ENCODE data around the gene DEFB121.

Gene DEFB121

GRCh38 chr20:31406115-31406514 lies at the start of gene DEFB121:
Gene DEFB121 (minus strand): TSS chr20:31406215. CDS start chr20:31406152, 63 bp downstream.
- Histone ChIP-seq H3K36me3 (ENCODE audit: control insufficient read depth, insufficient read depth, low read length) (no peaks in the 10 kb centered on the region), H3K27me3 (replicated peaks; ENCODE audit: control insufficient read depth, insufficient read depth, low read length) (no peaks in the 10 kb centered on the region), H3K4me3 (replicated peaks; ENCODE audit: low read depth, low read length) (no peak within 1 kb of the TSS)
- no peak for DNase-seq (ENCODE audit: extremely low read depth, insufficient read length)
- no peak for TF ChIP-seq CTCF (IDR thresholded peaks at IDR 0.05; ENCODE audit: insufficient read depth, low read length, poor library complexity, severe bottlenecking)

- no peak for TF ChIP-seq CTCF (IDR thresholded peaks at IDR 0.05; ENCODE audit: insufficient read depth, low read length, poor library complexity, severe bottlenecking)
- Histone ChIP-seq H3K27me3 (replicated peaks; ENCODE audit: control insufficient read depth, insufficient read depth, low read length) (no peaks in the 10 kb centered on the region), H3K4me3 (replicated peaks; ENCODE audit: low read depth, low read length) (no peak overlapping the region), H3K36me3 (ENCODE audit: control insufficient read depth, insufficient read depth, low read length) (no peaks in the 10 kb centered on the region)
- no peak for DNase-seq (ENCODE audit: extremely low read depth, insufficient read length)
These were observed 48.3 kb upstream of the DEFB121 start for GRCh38 chr20:31454361-31454760.

GRCh38 chr20:31452575-31452974 lies 46.6 kb upstream of the DEFB121 start:
- Histone ChIP-seq H3K27me3 (replicated peaks; ENCODE audit: control insufficient read depth, insufficient read depth, low read length) (no peaks in the 10 kb centered on the region), H3K4me3 (replicated peaks; ENCODE audit: low read depth, low read length) (no peak overlapping the region), H3K36me3 (ENCODE audit: control insufficient read depth, insufficient read depth, low read length) (no peaks in the 10 kb centered on the region)
- no peak for TF ChIP-seq CTCF (IDR thresholded peaks at IDR 0.05; ENCODE audit: insufficient read depth, low read length, poor library complexity, severe bottlenecking)
- no peak for DNase-seq (ENCODE audit: extremely low read depth, insufficient read length)

- no peak for DNase-seq (ENCODE audit: extremely low read depth, insufficient read length)
- H3K36me3 ChIP-seq (ENCODE audit: control insufficient read depth, insufficient read depth, low read length): no peaks in the 10 kb centered on the region
- no peak overlapping the region for H3K4me3 ChIP-seq (replicated peaks; ENCODE audit: low read depth, low read length)
- no peak for TF ChIP-seq CTCF (IDR thresholded peaks at IDR 0.05; ENCODE audit: insufficient read depth, low read length, poor library complexity, severe bottlenecking)
- H3K27me3 ChIP-seq (replicated peaks; ENCODE audit: control insufficient read depth, insufficient read depth, low read length): no peaks in the 10 kb centered on the region
These were observed 43.7 kb upstream of the DEFB121 start for GRCh38 chr20:31449511-31450414.

GRCh38 chr20:31446084-31446819 lies 40.2 kb upstream of the DEFB121 start:
- Histone ChIP-seq H3K27me3 (replicated peaks; ENCODE audit: control insufficient read depth, insufficient read depth, low read length) (no peaks in the 10 kb centered on the region), H3K4me3 (replicated peaks; ENCODE audit: low read depth, low read length) (no peak overlapping the region), H3K36me3 (ENCODE audit: control insufficient read depth, insufficient read depth, low read length) (no peaks in the 10 kb centered on the region)
- no peak for TF ChIP-seq CTCF (IDR thresholded peaks at IDR 0.05; ENCODE audit: insufficient read depth, low read length, poor library complexity, severe bottlenecking)
- DNase-seq (ENCODE audit: extremely low read depth, insufficient read length): no peak
